Stomach (tissue), 4 donors: Measurements from ENCODE around the gene TCTN1.

Experiments used
- EP300 ChIP-seq: sonication (generic); formaldehyde crosslinking; IDR thresholded peaks from one replicate; pipeline ENCODE4 v1.6.1; 2017; ENCODE audit warnings: antibody characterized with exemption
- TF ChIP-seq, protein P1 (sequence below), 7 experiments: fragments of 450-650 bp in 4 of 7; fragments of 200-600 bp in 3 of 7; sonication (generic) in 3 of 7; IDR thresholded peaks; one replicate each; pipeline ENCODE4 v1.5.1; 2016 to 2019; ENCODE audit warnings: antibody characterized with exemption in 7 of 7, control low read depth in 2 of 7, mild to moderate bottlenecking in 1 of 7

DNA sequence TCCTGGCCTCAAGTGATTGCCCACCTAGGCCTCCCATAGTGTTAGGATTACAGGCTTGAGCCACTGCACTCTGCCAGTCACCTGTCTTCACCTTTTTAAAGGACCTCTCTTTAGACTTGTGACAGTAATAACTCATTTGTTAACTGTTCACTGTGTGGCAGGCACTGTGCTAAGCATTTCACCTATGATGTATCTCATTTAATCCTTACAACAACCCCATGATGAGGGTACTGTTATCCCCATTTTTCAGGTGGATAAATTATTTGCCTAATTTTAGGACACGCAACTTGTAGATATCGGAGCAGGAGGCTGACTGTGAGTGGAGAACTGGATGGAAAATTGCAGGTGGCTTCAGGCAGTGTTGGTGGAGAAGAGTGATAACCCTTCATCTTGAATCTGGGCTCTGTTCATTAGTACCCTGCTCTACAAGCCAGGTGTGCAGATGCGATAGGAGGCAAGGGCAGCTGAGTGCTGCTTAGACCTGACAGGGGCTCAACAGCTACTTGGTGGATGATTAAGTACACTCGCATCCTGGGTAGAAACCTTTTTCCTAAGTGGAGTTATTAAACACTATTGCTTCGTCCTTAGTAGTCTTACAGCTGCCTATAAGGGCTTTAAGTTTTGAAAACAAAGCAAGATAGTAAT lies 2.7 kb downstream of the TCTN1 start:
- TF ChIP-seq, protein P1, sequence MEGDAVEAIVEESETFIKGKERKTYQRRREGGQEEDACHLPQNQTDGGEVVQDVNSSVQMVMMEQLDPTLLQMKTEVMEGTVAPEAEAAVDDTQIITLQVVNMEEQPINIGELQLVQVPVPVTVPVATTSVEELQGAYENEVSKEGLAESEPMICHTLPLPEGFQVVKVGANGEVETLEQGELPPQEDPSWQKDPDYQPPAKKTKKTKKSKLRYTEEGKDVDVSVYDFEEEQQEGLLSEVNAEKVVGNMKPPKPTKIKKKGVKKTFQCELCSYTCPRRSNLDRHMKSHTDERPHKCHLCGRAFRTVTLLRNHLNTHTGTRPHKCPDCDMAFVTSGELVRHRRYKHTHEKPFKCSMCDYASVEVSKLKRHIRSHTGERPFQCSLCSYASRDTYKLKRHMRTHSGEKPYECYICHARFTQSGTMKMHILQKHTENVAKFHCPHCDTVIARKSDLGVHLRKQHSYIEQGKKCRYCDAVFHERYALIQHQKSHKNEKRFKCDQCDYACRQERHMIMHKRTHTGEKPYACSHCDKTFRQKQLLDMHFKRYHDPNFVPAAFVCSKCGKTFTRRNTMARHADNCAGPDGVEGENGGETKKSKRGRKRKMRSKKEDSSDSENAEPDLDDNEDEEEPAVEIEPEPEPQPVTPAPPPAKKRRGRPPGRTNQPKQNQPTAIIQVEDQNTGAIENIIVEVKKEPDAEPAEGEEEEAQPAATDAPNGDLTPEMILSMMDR (IDR thresholded peaks at IDR 0.05) = no peak
- no peak for TF ChIP-seq EP300
